H1 (cell line): Measurements from ENCODE around the gene RGS14. TPM values are rescaled to one million over a fixed set of nuclear protein-coding genes. Genes with fewer than 3 reads are reported as not detected.

Source experiments
- CEBPB ChIP-seq: IDR thresholded peaks from 2 replicates; pipeline ENCODE4 v1.6.1; 2012; ENCODE audit warnings: low read depth, low read length
- CHD2 ChIP-seq: IDR thresholded peaks from 2 replicates; pipeline ENCODE4 v1.6.1; 2012; ENCODE audit warnings: low read length, improper control_type of control experiment
- PHF8 ChIP-seq: fragments of 200-600 bp; sonication (generic); conservative IDR thresholded peaks from 2 replicates; pipeline ENCODE4 v1.7.1; 2012; ENCODE audit warnings: low read depth, mild to moderate bottlenecking, inconsistent platforms, low read length, moderate library complexity
- RNF2 ChIP-seq: fragments of 200-900, 300-1000 bp; sonication (generic); IDR thresholded peaks from 2 replicates; pipeline ENCODE4 v1.7.1; 2016; ENCODE audit warnings: borderline replicate concordance, low read depth, mild to moderate bottlenecking, antibody characterized with exemption, low read length; ENCODE audit not compliant: poor library complexity, severe bottlenecking; ENCODE audit errors: missing control alignments
- SP2 ChIP-seq: IDR thresholded peaks from 2 replicates; pipeline ENCODE4 v1.6.1; 2012; ENCODE audit warnings: mild to moderate bottlenecking, low read length, inconsistent platforms
- SRF ChIP-seq: IDR thresholded peaks from 2 replicates; pipeline ENCODE4 v1.6.1; 2011; ENCODE audit warnings: mild to moderate bottlenecking, low read depth, low read length, moderate library complexity
- TAF7 ChIP-seq: optimal IDR thresholded peaks from 2 replicates; pipeline ENCODE3; 2011; ENCODE audit warnings: low read depth, mild to moderate bottlenecking, inconsistent platforms, low read length, moderate library complexity, borderline replicate concordance
- YY1 ChIP-seq: IDR thresholded peaks from 2 replicates; pipeline ENCODE4 v1.6.1; 2011; ENCODE audit warnings: low read depth, mild to moderate bottlenecking, low read length
- polyA plus RNA-seq, 7 experiments: library from polyadenylated mRNA; depleted of rRNA in 3 of 7; stranded (reverse) in 5 of 7; unstranded in 2 of 7; fragments of >200 nt in 5 of 7; fragments of 200-250 nt in 2 of 7; gene quantifications; 1 replicate in 5 of 7; 2 replicates in 1 of 7; 4 replicates in 1 of 7; pipeline versions ENCODE4 v1.2.1 to v1.2.3, GENCODE V29; 2011 to 2013; ENCODE audit warnings: missing spikeins in 2 of 7, mixed read lengths in 2 of 7
- total RNA-seq: library from RNA; stranded (reverse); fragmentation: NEBNext Ultra II Directional; extraction: Animal tissue kit (Norgen Biotek cat#: 25700); gene quantifications from 2 replicates; pipeline ENCODE4 v1.2.1, GENCODE V29; 2021
- TF ChIP-seq, protein P1 (sequence below): IDR thresholded peaks from 2 replicates; pipeline ENCODE4 v1.6.1; 2012; ENCODE audit warnings: inconsistent platforms

The RGS14 gene
- total and polyA plus RNA-seq, 2 of the 8 experiments (the other 6 are each of a cell fraction or from before 2014, with no cell fraction given) = 24.4 to 46.1 TPM

DNA sequence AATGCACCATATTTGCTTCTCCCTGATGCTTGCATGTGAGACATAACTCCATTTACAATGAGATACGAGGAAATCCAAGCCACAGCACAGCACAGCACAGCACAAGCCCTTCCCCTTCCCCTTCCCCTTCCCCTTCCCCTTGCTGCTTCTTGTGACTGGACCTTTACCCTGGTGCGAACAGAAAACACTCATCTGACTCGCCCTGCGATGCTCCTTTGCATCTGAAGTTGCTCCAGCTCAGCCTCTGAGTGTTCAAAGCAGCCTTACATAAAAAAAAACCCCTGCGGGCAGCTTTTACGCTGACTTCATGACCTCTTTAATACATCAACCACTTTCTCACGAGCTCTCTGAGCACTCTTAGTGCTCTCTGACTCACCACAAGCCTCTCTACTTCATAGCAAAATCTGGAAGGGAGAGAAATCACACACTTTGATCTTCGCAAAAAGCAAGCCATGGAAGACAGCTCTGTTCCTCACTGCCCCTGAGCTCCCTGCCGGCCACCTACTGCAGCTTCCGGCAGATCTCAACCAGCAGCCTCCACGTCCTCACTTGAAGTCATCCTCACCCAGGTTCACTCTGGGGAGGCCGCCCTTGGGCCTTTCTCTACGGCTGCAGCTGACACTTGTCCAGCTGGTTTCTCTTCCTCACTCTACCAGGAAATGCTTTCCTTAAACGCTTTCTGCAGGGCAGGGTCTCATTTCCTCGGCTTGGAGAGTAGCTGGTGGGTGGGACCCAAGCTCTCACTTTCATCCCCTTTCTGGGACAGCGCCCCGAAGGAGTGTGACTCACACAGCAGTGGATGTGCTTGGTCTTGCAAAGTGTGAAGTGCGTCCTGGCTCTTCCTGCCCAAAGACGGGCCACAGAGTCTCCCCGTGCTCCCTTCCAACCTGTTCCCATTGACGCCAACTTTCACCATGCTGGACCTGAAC is 31.8 kb downstream of the RGS14 start (continued):
- TF ChIP-seq, protein P1, sequence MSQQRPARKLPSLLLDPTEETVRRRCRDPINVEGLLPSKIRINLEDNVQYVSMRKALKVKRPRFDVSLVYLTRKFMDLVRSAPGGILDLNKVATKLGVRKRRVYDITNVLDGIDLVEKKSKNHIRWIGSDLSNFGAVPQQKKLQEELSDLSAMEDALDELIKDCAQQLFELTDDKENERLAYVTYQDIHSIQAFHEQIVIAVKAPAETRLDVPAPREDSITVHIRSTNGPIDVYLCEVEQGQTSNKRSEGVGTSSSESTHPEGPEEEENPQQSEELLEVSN = no peak
- TF ChIP-seq PHF8 (no peak), CEBPB (no peak), RNF2 (no peak), YY1 (no peak), SRF (no peak), CHD2 (no peak), TAF7 (no peak), SP2 (no peak)
